HG03196 (cell line): ENCODE results near the gene PCDH7.

Source experiments
- ATAC-seq: cut with Tn5 transposase; IDR thresholded peaks from one replicate; pipeline ENCODE4 v1.9.1; 2021; ENCODE audit not compliant: unreplicated experiment

PCDH7 gene

GRCh38 chr4:30720021-30720660 is at the start of gene PCDH7:
Gene PCDH7 (plus strand): TSS chr4:30720369. CDS start chr4:30721423, 1,054 bp downstream.
- no peak for ATAC-seq

- no peak for ATAC-seq
Measured at GRCh38 chr4:30671926-30672448, 48.2 kb upstream of the PCDH7 start.

GRCh38 chr4:30696191-30696590 is 24.0 kb upstream of the PCDH7 start:
- no peak for ATAC-seq

- ATAC-seq = no peak
Measured at GRCh38 chr4:30714408-30715031, 5.6 kb upstream of the PCDH7 start.

GRCh38 chr4:30716158-30716557 is 4.0 kb upstream of the PCDH7 start:
- ATAC-seq = no peak

GRCh38 chr4:30716681-30717207 is 3.4 kb upstream of the PCDH7 start:
- no peak for ATAC-seq

- no peak for ATAC-seq
Measured at GRCh38 chr4:30717208-30718020, 2.8 kb upstream of the PCDH7 start.

- ATAC-seq = no peak
Measured at GRCh38 chr4:30718021-30718542, 2.1 kb upstream of the PCDH7 start.

GRCh38 chr4:30718641-30719453 is 1.3 kb upstream of the PCDH7 start:
- ATAC-seq = no peak

- no peak for ATAC-seq
Measured at GRCh38 chr4:30719454-30720020, 632 bp upstream of the PCDH7 start.

- no peak for ATAC-seq
Measured at GRCh38 chr4:30720661-30721184, 554 bp downstream of the PCDH7 start.

GRCh38 chr4:30721185-30722091 is 1.3 kb downstream of the PCDH7 start:
- ATAC-seq = no peak

GRCh38 chr4:30722092-30722358 is 1.9 kb downstream of the PCDH7 start:
- no peak for ATAC-seq

GRCh38 chr4:30722359-30723200 is 2.4 kb downstream of the PCDH7 start:
- ATAC-seq = no peak

GRCh38 chr4:30723201-30723955 is 3.2 kb downstream of the PCDH7 start:
- ATAC-seq = no peak

GRCh38 chr4:30724247-30724646 is 4.1 kb downstream of the PCDH7 start:
- no peak for ATAC-seq

GRCh38 chr4:30725562-30725961 is 5.4 kb downstream of the PCDH7 start:
- ATAC-seq = no peak
